HG03439 (cell line): Measurements from ENCODE around the gene MISP.
"Not testable (repeated sequence)": the region's sequence is repeated elsewhere in the genome, so short reads cannot be mapped to it uniquely, and the experiment has no call there.

Source experiments
- ATAC-seq: cut with Tn5 transposase; IDR thresholded peaks from one replicate; pipeline ENCODE4 v1.9.1; 2021; ENCODE audit warnings: mild to moderate bottlenecking, moderate library complexity; ENCODE audit not compliant: unreplicated experiment

MISP gene

DNA sequence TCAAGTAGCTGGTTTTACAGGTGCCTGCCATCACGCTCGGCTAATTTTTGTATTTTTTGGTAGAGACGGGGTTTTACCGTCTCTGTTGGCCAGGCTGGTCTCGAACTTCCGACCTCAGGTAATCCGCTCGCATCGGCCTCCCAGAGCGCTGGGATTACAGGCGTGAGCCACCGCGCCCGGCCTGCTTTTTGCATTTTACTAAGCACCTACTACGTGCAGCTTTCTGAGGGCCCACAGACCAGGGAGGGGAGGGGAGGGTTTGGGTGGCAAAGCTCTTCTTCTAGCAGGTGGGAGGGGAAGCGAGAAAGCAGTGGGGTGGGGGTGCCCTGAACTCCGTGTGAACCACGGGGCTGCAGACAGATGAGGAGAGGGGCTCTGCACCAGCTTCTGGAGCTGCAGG, 27.2 kb upstream of the MISP start:
- no peak for ATAC-seq

DNA sequence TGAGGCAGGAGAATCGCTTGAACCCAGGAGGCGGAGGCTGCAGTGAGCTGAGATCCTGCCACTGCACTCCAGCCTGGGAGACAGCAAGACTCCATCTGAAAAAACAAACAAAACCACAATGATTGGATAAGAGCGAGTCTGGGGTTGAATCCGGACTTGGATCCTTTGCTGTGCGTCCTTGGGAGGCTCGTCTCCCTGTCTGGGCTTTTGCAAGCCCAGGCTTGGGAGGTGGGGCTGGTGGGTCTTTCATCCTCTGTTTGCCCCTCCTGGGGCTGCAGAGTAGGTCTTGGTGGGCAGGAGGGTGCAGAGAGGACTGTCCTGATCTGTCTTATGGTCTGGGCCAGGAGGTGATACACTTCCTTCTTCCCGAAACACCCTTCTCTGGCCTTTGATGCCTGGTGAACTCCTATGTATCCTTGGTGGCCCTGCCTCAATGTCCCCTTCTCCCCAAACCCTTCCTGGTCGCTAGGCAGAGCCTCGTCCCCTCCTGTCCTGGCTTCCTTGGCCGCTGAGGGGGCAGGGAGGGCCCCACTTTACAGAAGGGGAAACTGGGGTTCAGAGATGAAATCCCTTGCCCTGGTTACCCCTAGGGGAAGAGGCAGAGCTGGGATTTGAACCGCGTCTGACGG, 25.3 kb upstream of the MISP start:
- ATAC-seq, result no peak

DNA sequence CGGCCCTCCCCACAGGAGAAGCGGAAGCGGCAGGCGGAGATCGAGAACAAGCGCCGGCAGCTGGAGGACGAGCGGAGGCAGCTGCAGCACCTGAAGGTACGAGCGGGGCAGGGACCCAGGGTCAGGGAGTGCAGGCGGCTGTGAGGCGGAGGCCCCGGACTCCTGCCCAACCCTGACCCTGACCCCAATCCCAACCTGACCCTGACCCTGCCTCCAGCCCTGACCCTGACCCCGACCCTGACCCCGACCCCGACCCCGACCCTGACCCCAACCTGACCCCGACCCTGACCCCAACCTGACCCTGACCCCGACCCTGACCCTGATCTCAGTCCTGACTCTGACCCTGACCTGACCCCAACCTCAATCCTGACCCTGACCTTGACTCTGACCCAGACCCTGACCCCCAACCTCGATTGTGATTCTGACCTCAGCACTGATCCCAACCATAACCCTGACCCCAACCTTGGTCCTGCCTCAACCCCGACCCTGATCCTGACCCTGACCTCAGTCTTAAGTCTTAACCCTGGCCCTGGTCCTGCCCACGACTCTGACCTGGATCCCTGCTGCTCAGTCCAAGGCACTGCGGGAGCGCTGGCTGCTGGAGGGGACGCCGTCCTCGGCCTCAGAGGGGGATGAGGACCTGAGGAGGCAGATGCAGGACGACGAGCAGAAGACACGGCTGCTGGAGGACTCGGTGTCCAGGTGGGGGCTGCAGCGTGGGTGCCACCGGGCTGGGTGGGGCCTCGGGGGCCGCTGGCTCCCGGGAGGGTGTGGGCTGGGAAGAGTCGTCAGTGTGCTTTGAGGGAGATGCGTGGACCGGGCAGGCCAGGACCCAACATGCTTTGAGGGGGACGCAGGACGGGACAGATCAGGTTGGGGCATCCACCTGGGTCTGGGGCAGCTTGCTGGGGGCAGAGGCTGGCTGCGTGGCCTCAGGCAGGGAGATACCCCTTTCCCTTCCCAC, 23.6 kb upstream of the MISP start:
- no peak for ATAC-seq

DNA sequence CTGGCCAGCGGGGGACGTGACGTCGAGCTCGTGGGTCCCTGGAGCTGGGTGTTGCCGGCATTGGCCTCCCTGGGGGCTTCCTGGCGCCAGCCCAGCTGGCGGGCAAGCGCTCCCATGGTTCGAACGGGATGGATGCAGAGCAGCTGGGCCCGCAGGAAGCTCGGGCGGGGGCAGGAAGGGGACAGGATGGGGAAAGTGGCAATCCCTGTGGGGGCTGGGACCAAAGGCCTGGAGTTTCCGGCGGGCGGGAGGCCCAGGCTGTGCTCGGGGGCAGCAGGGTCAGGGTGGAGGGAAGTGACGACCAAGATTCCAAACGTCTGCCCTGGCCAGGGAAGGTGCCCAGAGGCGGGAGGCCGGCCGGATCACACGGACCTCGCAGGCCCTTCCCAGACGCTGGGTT, 22.9 kb upstream of the MISP start:
- ATAC-seq, result no peak

DNA sequence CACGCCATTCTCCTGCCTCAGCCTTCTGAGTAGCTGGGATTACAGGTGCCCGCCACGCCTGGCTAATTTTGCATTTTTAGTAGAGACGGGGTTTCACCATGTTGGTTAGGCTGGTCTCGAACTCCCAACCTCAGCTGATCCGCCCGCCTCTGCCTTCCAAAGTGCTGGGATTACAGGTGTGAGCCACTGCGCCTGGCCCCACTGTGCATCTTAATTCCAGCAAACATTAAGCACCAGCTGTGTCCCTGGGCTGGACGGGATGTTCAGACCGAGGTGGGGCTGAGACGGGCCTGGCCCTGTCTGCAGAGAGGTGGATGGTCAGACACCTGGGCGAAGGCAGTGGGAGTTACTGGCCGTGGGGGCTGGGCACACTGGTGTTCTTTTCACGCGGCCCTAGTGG, 21.3 kb upstream of the MISP start:
- ATAC-seq, result not testable (repeated sequence)

DNA sequence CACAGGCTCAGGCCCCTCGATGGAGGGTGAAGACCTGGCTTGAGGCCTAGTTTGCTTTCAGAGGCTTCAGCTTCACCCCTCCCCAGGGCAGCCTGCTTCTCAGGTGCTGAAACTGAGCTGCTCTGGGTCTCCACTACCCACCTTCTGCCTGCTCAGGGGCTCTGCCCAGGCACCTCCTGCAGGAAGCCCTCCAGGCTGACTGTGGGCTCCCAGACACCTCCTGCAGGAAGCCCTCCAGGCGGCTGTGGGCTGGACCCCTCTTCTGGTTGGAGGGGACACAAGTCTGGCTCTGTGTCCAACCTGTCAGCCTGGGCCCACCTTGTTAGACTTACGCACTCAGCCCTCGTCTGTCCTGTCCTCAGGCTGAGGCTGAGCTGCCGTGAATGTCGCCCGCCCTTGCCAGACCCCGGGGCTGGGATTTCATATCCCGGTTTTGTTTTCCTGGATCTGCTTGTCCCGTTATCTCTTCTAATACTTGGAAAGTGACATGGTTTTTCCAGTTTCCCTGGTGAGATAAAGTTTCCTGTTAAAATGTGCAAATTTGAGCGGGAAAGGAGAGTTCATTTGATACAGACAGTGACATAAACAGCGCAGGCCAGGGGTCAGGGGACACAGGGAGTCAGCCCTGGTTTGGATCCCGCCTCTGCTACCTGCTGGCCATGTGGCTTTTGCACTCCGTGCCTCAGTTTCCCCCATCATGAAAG, 20.8 kb upstream of the MISP start:
- ATAC-seq, result no peak

DNA sequence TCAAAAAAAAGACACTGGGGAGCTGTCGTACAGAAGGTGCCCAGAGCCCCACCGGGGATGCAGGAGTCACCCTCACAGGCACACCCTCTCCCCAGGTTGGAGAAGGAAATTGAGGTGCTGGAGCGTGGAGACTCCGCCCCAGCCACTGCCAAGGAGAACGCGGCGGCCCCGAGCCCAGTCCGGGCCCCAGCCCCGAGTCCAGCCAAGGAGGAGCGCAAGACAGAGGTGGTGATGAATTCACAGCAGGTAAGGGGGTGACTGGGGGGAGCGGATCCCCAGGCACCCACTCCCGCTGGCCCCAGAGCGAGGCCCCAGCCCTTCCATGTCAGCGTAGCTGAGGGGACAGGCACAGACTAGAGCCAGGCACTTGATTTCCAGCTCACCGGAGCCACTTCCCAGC, 19.9 kb upstream of the MISP start:
- ATAC-seq, result no peak

DNA sequence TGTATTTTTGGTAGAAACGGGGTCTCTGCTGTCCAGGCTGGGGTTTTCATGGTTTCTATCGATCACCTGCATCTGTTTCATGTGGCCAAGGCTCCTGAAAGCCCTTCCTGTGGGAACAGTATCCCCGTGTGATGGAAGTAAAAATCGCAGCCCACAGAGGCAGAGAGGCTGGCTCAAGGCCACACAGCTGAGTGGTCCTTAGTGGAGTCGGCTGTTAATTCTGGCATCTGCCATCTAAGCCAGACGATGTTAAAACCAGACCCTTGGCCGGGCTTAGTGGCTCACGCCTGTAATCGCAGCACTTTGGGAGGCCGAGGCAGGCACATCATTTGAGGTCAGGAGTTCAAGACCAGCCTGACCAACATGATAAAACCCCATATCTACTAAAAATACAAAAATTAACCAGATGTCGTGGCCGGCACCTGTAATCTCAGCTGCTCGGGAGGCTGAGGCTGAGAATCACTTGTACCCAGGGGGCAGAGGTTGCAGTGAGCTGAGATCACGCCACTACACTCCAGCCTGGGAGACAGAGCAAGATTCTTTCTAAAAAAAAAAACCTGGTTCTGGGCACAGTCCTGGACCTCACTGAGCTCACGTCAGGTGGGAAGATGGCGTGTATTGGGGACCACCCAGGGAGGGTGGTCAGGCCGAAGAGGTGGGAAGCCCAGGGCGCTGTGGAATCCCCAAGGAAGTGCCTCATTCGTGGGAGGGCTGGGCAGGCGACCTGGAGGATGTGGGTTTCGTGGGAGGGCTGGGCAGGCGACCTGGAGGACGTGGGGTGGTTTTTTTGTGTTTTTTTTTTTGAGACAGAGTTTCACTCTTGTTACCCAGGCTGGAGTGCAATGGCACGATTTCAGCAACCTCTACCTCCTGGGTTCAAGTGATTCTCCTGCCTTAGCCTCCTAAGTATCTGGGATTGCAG, 18.5 kb upstream of the MISP start:
- ATAC-seq, result no peak

DNA sequence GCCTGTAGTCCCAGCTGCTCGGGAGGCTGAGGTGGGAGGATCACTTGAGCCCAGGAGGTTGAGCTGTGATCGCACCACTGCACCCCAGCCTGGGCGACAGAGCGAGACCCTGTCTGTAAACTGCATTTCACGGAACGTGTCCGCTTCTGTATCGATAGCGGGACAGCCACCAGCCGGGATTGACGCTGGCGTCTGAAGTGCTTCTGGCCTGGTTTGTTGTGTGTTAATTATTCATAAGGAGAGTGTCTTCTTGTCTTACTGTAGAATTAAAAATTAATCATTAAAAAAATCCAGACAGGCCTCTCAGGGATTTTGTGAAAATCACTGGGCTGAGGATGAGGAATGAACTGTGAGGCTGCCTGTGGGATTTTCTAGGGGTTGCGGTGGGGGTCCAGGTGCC, 16.2 kb upstream of the MISP start:
- ATAC-seq, result no peak

DNA sequence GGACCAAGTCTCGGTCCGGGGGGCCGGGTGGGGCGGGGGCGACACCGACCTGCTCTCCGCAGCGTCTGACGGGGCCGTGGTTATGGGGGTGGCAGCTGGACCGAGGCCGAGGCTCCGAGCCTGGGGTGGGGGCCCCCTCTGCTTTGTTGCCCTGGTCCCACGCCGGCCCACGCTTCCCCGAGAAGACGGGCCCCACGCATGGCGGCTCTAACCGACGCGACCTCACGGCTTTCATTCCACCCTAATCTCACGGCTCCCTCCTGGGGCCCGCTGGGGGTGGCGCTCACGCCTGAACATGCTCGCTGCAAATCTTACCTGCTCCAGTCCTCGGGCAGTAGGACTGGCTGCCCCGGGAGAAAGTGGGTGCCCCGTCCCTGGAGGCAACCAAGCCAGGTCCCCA, 14.8 kb upstream of the MISP start:
- ATAC-seq, result no peak

DNA sequence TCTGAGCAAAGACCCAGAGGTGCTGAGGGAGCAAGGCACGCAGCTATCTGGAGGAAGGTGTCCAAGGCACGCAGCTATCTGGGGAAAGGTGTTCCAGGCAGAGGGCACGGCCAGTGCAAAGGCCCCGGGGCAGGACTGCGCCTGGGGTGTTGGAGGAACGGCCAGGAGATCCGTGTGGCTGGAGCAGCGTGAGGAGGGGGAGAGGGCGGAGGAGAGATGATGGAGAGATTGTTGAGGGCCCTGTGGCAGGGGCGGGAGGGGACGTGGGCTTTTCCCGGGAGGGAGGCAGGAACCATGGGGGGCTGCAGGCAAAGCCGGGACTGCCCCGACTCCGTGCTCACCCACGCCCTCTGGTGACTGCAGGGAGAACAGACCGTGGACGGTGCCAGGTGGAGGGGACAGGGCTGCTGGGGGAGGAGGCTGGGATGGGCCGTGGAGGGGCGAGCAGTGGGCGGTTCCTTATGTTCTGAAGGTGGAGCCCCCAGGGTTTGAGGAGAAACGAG, 13.3 kb upstream of the MISP start:
- ATAC-seq, result no peak

DNA sequence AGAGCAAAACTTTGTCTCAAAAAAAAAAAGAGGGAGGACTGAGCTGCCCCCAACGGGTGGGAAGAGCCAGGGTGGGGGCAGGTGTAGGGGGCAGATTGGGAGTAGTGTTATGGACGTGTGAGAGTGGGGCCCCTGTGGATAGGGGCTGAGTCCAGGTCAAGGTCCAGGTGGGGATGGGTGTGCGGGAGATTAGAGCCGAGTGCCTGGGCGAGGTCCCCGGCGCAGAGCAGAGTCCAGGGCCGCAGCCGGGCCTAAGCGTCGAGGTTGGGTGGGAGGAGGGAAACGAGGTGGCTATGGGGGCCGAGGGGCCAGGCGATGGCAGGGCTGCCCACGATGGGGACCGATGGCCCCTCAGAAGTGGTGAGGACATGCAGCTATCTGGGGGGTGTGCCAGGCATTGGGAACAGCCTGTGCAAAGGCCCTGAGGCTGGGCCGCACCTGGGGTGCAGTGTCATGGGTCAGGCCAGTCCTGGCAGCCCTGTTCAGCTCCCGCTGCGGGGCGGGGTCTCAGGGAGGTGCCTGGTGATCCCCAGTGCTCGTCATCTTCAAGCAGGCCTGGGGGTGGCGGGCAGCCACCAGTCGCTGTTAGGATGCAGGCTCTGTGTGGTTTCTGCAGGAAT, 12.3 kb upstream of the MISP start:
- ATAC-seq, result no peak

DNA sequence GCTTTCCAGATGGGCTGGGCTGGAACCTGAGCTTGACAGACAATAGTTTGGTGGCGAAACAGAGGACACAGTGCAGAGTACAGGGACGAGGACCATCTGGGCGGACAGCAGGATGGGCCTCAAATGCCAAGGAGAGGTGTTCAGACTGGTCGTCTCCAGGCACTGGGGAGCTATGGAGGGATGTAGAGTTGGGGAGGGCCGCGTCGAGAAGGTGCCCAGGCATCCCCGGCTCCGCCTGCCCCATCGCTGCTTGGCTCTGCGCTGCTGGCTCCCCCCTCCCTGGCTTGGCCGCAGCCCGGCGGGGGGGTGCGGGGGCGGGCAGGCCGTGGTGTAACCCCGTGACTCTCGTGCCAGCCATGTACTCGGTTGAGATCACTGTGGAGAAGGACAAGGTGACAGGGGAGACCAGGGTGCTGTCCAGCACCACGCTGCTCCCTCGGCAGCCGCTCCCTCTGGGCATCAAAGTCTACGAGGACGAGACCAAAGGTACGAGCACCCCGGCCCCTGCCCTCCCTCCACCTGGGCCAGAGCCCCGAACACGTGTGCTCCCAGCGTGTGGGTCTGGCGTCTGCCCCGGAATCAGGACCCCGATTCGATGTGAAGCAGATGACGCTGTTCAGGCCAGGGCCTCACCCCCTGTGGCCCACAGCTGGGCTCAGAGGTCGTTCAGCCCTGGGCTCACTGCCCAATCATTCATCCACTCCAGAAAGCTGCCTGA, 10.8 kb upstream of the MISP start:
- no peak for ATAC-seq

DNA sequence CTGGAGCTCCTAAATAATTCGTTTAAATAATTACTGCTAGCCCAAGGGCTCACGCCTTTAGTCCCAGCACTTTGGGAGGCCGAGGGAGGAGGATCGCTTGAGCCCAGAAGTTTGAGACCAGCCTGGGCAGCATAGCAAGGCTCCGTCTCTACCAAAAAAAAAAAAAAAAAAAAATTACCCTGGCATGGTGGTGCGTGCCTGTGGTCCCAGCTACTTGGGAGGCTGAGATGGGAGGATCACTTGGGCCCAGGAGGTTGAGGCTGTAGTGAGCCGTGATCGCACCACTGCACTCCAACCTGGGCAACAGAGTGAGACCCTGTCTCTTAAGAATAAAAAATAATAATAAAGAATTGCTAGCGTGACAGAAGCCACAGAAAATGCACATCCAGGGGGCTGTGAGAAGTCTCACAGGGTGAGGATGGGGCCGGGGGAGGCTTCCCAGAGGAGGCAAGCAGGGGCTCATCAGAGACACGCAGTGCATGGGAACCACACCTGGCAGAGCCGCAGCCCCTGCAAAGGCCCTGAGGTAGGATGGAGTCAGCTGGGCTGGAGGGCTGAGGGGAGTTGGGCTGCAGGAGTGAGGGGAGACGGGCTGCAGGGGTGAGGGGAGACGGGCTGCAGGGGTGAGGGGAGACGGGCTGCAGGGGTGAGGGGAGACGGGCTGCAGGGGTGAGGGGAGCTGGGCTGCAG, 10.0 kb upstream of the MISP start:
- not testable (repeated sequence) for ATAC-seq

DNA sequence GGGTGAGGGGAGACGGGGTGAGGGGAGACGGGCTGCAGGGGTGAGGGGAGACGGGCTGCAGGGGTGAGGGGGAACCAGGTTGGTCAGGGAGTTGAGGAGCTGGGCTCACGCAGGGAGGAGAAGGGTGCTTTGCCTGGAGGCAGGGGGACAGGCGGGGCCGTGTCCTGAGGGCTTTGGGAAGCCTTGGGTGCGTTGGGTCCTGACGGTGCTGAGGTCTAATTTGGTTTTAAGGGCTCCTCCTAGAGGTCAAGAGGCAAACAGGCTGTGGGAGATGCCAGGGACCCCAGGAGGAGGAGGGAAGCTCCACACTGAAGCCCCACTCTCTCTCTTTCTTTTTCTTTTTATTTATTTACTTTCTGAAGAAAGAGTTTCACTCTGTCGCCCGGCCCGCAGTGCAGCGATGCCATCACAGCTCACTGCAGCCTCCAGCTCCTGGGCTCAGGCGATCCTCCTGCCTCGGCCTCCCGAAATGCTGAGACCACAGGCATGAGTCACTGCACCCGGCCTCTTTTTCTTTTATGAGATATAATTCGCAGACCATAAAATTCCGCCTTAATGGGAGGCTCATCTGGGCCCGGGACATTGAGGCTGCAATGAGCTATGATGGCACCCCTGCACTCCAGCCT, 9.3 kb upstream of the MISP start:
- no peak for ATAC-seq

DNA sequence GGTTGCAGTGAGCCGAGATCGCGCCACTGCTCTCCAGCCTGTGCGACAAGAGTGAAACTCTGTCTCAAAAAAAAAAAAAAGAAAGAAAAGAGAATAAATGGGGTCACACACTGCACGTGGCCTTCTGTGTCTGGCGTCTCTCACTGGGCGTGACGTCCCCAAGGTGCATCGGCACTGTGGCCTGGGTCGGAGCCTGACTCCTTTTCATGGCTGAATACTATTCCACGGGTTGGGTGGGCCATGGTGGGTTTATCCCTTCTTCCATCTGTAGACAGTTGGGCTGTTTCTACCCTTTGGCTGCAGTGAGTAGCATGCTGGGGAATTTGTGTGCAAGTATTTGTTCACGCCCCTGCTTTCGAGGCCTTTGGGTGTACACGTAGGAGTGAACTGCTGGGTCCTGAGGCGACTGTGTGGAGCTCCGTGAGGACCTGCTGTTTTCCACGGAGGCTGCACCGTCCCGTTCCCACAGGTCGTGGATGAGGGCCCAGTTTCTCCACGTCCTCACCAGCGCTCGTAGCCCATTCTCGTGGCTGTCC, 8.3 kb upstream of the MISP start:
- no peak for ATAC-seq

DNA sequence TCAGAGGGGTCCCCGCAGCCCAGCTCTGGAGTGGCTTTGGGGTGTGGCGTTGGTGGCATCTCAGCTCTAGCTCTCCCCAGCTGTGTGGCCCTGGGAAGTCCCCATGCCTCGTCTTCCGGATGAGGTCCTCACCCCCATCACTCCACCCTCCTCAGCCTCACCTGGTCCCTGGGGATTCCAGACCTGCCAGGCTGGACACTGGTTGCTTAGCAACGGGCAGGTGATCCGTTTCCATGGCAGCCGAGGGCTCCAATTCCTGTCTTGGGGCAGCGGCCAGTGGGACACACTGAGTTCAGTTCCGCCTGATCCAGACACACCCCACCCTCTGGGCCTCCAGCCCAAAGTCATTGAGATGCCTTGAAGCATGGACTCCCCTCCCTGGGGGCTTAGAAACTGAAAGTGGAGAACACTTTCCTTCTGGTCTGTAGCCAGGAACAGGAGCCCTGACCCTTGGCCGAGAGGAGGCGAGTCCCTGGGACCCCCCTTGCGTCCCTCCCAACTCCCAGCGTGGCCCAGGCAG, 7.7 kb upstream of the MISP start:
- no peak for ATAC-seq

DNA sequence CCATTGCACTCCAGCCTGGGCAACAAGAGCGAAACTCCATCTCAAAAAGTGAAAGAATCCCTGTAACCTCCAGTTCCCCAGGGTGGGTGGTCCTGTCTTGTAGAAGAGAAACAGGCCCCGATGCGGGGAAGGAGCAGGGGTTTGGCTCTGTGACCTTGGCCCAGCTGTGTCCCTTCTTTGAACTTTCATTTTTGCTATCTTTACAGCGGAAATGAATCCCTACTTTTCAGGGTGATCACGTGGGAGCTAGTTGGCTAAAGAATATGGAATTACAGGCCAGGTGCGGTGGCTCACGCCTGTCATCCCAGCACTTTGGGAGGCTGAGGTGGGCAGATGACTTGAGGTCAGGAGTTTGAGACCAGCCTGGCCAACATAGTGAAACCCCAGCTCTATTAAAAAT, 5.8 kb upstream of the MISP start:
- not testable (repeated sequence) for ATAC-seq
